ENCODE measurements around the gene ETV1. TPM values are rescaled to one million over a fixed set of nuclear protein-coding genes. Genes with fewer than 3 reads are reported as not detected.
A peak's percentile ranks its signal among the peaks of the same experiment; 100 is the strongest.

ETV1 gene
- total and polyA plus RNA-seq, 2 of the 4 experiments (the other 2 are of a cell fraction): 8.6 to 21.1 TPM

GRCh38 chr7:13933536-13933935 lies 55.9 kb downstream of the ETV1 start:
- Histone ChIP-seq H2BK5ac (ENCODE audit: low read depth, low read length, poor library complexity, severe bottlenecking) (no peak overlapping the region), H2AK5ac (ENCODE audit: low read depth, low read length) (no peak overlapping the region), H2AK9ac (replicated peaks; ENCODE audit: low read depth, low read length, poor library complexity) (no peak overlapping the region), H3K4me3 (ENCODE audit: insufficient read depth, low read depth, low read length) (no peak overlapping the region), H4K91ac (ENCODE audit: insufficient read depth, low read depth, low read length) (no peak overlapping the region), H3K79me1 (ENCODE audit: low read depth in 1 of 2, low read length in 2 of 2) (no peaks in the 10 kb centered on the region; a peak in 1 of 4 replicates), H2AFZ (replicated peaks; ENCODE audit: low read length, poor library complexity) (no peak overlapping the region), H3K23ac (ENCODE audit: low read depth, low read length) (no peak overlapping the region), H3K56ac (ENCODE audit: extremely low read depth, insufficient read depth, low read length) (no peak overlapping the region), H3K18ac (ENCODE audit: low read depth, low read length) (no peak overlapping the region), H3K14ac (replicated peaks; ENCODE audit: low read depth, low read length) (0 out of 2 replicates have a peak overlapping the region, but pooled peaks have one; percentile 35), H3K4ac (ENCODE audit: low read depth, low read length) (no peak overlapping the region), H4K20me1 (ENCODE audit: insufficient read depth, low read length) (no peaks in the 10 kb centered on the region), H3K9ac (ENCODE audit: low read depth, low read length) (no peak overlapping the region), H3K27me3 (ENCODE audit: control insufficient read depth, insufficient read depth, low read length) (no peaks in the 10 kb centered on the region), H3K9me3 (ENCODE audit: control insufficient read depth, insufficient read depth, low read length) (no peaks in the 10 kb centered on the region), H3K4me1 (ENCODE audit: control insufficient read depth, insufficient read depth, low read length) (no peaks in the 10 kb centered on the region), H2BK20ac (ENCODE audit: low read depth, low read length) (no peak overlapping the region), H3K27ac (ENCODE audit: insufficient read depth, low read length) (no peak overlapping the region), H2BK15ac (ENCODE audit: low read depth, low read length) (no peak overlapping the region; the same call in 2 of the 3 replicates), H3K9me1 (ENCODE audit: insufficient read depth, low read length) (no peaks in the 10 kb centered on the region), H4K8ac (ENCODE audit: low read depth in 2 of 2, low read length in 2 of 2) (peak overlapping the region in 1 of 2 experiments; percentile 19; a peak in 1 of 4 replicates), H4K5ac (ENCODE audit: low read depth, low read length) (no peak overlapping the region), H2BK120ac (ENCODE audit: low read depth, low read length) (no peak overlapping the region), H3K4me2 (ENCODE audit: low read depth, low read length) (no peak overlapping the region), H3K36me3 (ENCODE audit: control insufficient read depth, insufficient read depth, low read length) (peaks cover 5% of the 10 kb centered on the region; the same call in 1 of the 2 replicates)
- intact Hi-C loops (cut with micrococcal nuclease) (no loop called here), in situ Hi-C loops (cut with MboI; ENCODE audit: low sequenced_read_pairs) (no loop called here), dilution Hi-C loops (cut with HindIII; ENCODE audit: low sequenced_read_pairs, unreplicated experiment) (no loop called here)
- BruUV-seq (replicated peaks): no TSS peak
- no CpG with 5 or more reads among the region's 5 CpGs for WGBS, 2 experiments (ENCODE audit: extremely low coverage in 2 of 2, insufficient read length in 1 of 2)
- ChIA-PET CTCF (interaction anchor here (0.8 to 1.5 kb wide), 2 partner anchors 11 to 100 kb away, joined by 3 to 5 read pairs; no protein-coding TSS in a partner anchor), POLR2A (ENCODE audit: unreplicated experiment) (no interaction called here)
- DNase-seq: no peak
- no peak for TF ChIP-seq POLR2A (IDR thresholded peaks at IDR 0.05; ENCODE audit: low read depth, low read length)
- no peak for TF ChIP-seq MAFK (IDR thresholded peaks at IDR 0.05; ENCODE audit: low read depth, low read length)
- no peak for ATAC-seq (ENCODE audit: low read depth)
